ENCODE data around the gene GRN. TPM values are rescaled to one million over a fixed set of nuclear protein-coding genes. Genes with fewer than 3 reads are reported as not detected.
"Not testable (repeated sequence)": the region's sequence is repeated elsewhere in the genome, so short reads cannot be mapped to it uniquely, and the experiment has no call there.

The GRN gene
- total RNA-seq, 1 donor from 2014 or later = 543 TPM

- no peak for DNase-seq
These were observed 1.2 kb downstream of the GRN start for GRCh38 chr17:44346064-44346844.

- not testable (repeated sequence) for DNase-seq
These were observed 2.3 kb downstream of the GRN start for GRCh38 chr17:44347206-44348055.

GRCh38 chr17:44348234-44348987 is 3.3 kb downstream of the GRN start:
- peak; percentile 67 for DNase-seq

- no peak for DNase-seq
These were observed 3.9 kb downstream of the GRN start for GRCh38 chr17:44348988-44349364.

- DNase-seq = no peak
These were observed 4.5 kb downstream of the GRN start for GRCh38 chr17:44349553-44350070.

GRCh38 chr17:44350733-44351226 is 5.7 kb downstream of the GRN start:
- DNase-seq = peak; percentile 83

GRCh38 chr17:44351464-44351863 is 6.4 kb downstream of the GRN start:
- no peak for DNase-seq

GRCh38 chr17:44351961-44352827 is 7.1 kb downstream of the GRN start:
- DNase-seq = no peak

GRCh38 chr17:44352828-44353671 is 7.9 kb downstream of the GRN start:
- DNase-seq = no peak

- DNase-seq = no peak
These were observed 8.7 kb downstream of the GRN start for GRCh38 chr17:44353672-44354331.

- DNase-seq = no peak
These were observed 9.8 kb downstream of the GRN start for GRCh38 chr17:44354582-44355561.

- DNase-seq = no peak
These were observed 10.6 kb downstream of the GRN start for GRCh38 chr17:44355642-44356099.

GRCh38 chr17:44356241-44356640 is 11.1 kb downstream of the GRN start:
- DNase-seq = no peak

GRCh38 chr17:44358066-44358465 is 13.0 kb downstream of the GRN start:
- no peak for DNase-seq

- DNase-seq = no peak
These were observed 13.9 kb downstream of the GRN start for GRCh38 chr17:44359006-44359405.

- DNase-seq = no peak
These were observed 14.5 kb downstream of the GRN start for GRCh38 chr17:44359458-44360143.

GRCh38 chr17:44360144-44360533 is 15.0 kb downstream of the GRN start:
- no peak for DNase-seq

GRCh38 chr17:44360826-44361225 is 15.7 kb downstream of the GRN start:
- DNase-seq = no peak

Data from dermis blood vessel endothelial cell (primary cell).